H1 (cell line): Measurements from ENCODE around the gene C2orf74. TPM values are rescaled to one million over a fixed set of nuclear protein-coding genes. Genes with fewer than 3 reads are reported as not detected.

Experiments used
- CHD1 ChIP-seq: IDR thresholded peaks from 2 replicates; pipeline ENCODE4 v1.6.1; 2012; ENCODE audit warnings: low read depth, low read length, improper control_type of control experiment
- CREB1 ChIP-seq: IDR thresholded peaks from 2 replicates; pipeline ENCODE4 v1.6.1; 2012; ENCODE audit warnings: inconsistent platforms
- KDM5A ChIP-seq: fragments of 200-600 bp; IDR thresholded peaks from 2 replicates; pipeline ENCODE4 v1.7.1; 2012; ENCODE audit warnings: mild to moderate bottlenecking, low read length, inconsistent platforms, mixed read lengths
- PHF8 ChIP-seq: fragments of 200-600 bp; sonication (generic); conservative IDR thresholded peaks from 2 replicates; pipeline ENCODE4 v1.7.1; 2012; ENCODE audit warnings: low read depth, mild to moderate bottlenecking, inconsistent platforms, low read length, moderate library complexity
- TEAD4 ChIP-seq: IDR thresholded peaks from 2 replicates; pipeline ENCODE4 v1.6.1; 2012; ENCODE audit warnings: low read depth, low read length, inconsistent platforms, mixed read lengths
- YY1 ChIP-seq: IDR thresholded peaks from 2 replicates; pipeline ENCODE4 v1.6.1; 2011; ENCODE audit warnings: low read depth, mild to moderate bottlenecking, low read length
- polyA plus RNA-seq, 7 experiments: library from polyadenylated mRNA; depleted of rRNA in 3 of 7; stranded (reverse) in 5 of 7; unstranded in 2 of 7; fragments of >200 nt in 5 of 7; fragments of 200-250 nt in 2 of 7; gene quantifications; 1 replicate in 5 of 7; 2 replicates in 1 of 7; 4 replicates in 1 of 7; pipeline versions ENCODE4 v1.2.1 to v1.2.3, GENCODE V29; 2011 to 2013; ENCODE audit warnings: missing spikeins in 2 of 7, mixed read lengths in 2 of 7
- total RNA-seq: library from RNA; stranded (reverse); fragmentation: NEBNext Ultra II Directional; extraction: Animal tissue kit (Norgen Biotek cat#: 25700); gene quantifications from 2 replicates; pipeline ENCODE4 v1.2.1, GENCODE V29; 2021
- TF ChIP-seq, protein P1 (sequence below): fragments of 300-600 bp; sonication (generic); IDR thresholded peaks from 2 replicates; pipeline ENCODE4 v1.7.1; 2012; ENCODE audit warnings: low read length, moderate library complexity, mild to moderate bottlenecking, inconsistent platforms; ENCODE audit not compliant: insufficient replicate concordance
- TF ChIP-seq, protein P2 (sequence below): IDR thresholded peaks from 2 replicates; pipeline ENCODE4 v1.6.1; 2011; ENCODE audit warnings: low read length, improper control_type of control experiment
- TF ChIP-seq, protein P3 (sequence below), 3 experiments: IDR thresholded peaks; 1 replicate in 2 of 3; 2 replicates in 1 of 3; pipeline versions ENCODE4 v1.5.1 to v1.6.1; 2011; ENCODE audit warnings: low read length in 3 of 3, mild to moderate bottlenecking in 3 of 3, inconsistent platforms in 2 of 3, low read depth in 1 of 3, moderate library complexity in 1 of 3; ENCODE audit not compliant: insufficient read depth in 1 of 3; ENCODE audit errors: control extremely low read depth in 1 of 3

The C2orf74 gene
- total and polyA plus RNA-seq, 2 of the 8 experiments (the other 6 are each of a cell fraction or from before 2014, with no cell fraction given), result 2.6 to 9.3 TPM

DNA sequence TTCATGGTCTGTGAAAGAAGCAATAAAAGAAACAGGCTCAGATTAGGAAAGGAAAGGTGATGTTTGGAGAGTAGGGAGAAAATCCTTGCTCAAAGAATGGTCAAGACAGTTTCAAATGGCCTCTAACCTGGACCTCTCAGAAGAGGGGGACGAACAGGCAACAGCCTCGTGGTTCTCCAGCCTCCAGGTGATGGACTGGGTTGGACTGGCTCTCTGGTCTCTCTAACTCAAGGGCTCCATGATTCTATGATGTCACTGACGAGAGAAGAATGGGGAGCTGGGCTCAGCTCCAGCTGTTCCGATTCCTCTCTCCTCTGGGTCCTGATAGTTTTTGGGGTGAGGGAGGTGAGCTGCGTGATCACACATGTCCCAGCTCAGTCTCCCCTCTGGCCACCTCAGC, at the start of gene C2orf74 (continued):
- TF ChIP-seq, protein P1, sequence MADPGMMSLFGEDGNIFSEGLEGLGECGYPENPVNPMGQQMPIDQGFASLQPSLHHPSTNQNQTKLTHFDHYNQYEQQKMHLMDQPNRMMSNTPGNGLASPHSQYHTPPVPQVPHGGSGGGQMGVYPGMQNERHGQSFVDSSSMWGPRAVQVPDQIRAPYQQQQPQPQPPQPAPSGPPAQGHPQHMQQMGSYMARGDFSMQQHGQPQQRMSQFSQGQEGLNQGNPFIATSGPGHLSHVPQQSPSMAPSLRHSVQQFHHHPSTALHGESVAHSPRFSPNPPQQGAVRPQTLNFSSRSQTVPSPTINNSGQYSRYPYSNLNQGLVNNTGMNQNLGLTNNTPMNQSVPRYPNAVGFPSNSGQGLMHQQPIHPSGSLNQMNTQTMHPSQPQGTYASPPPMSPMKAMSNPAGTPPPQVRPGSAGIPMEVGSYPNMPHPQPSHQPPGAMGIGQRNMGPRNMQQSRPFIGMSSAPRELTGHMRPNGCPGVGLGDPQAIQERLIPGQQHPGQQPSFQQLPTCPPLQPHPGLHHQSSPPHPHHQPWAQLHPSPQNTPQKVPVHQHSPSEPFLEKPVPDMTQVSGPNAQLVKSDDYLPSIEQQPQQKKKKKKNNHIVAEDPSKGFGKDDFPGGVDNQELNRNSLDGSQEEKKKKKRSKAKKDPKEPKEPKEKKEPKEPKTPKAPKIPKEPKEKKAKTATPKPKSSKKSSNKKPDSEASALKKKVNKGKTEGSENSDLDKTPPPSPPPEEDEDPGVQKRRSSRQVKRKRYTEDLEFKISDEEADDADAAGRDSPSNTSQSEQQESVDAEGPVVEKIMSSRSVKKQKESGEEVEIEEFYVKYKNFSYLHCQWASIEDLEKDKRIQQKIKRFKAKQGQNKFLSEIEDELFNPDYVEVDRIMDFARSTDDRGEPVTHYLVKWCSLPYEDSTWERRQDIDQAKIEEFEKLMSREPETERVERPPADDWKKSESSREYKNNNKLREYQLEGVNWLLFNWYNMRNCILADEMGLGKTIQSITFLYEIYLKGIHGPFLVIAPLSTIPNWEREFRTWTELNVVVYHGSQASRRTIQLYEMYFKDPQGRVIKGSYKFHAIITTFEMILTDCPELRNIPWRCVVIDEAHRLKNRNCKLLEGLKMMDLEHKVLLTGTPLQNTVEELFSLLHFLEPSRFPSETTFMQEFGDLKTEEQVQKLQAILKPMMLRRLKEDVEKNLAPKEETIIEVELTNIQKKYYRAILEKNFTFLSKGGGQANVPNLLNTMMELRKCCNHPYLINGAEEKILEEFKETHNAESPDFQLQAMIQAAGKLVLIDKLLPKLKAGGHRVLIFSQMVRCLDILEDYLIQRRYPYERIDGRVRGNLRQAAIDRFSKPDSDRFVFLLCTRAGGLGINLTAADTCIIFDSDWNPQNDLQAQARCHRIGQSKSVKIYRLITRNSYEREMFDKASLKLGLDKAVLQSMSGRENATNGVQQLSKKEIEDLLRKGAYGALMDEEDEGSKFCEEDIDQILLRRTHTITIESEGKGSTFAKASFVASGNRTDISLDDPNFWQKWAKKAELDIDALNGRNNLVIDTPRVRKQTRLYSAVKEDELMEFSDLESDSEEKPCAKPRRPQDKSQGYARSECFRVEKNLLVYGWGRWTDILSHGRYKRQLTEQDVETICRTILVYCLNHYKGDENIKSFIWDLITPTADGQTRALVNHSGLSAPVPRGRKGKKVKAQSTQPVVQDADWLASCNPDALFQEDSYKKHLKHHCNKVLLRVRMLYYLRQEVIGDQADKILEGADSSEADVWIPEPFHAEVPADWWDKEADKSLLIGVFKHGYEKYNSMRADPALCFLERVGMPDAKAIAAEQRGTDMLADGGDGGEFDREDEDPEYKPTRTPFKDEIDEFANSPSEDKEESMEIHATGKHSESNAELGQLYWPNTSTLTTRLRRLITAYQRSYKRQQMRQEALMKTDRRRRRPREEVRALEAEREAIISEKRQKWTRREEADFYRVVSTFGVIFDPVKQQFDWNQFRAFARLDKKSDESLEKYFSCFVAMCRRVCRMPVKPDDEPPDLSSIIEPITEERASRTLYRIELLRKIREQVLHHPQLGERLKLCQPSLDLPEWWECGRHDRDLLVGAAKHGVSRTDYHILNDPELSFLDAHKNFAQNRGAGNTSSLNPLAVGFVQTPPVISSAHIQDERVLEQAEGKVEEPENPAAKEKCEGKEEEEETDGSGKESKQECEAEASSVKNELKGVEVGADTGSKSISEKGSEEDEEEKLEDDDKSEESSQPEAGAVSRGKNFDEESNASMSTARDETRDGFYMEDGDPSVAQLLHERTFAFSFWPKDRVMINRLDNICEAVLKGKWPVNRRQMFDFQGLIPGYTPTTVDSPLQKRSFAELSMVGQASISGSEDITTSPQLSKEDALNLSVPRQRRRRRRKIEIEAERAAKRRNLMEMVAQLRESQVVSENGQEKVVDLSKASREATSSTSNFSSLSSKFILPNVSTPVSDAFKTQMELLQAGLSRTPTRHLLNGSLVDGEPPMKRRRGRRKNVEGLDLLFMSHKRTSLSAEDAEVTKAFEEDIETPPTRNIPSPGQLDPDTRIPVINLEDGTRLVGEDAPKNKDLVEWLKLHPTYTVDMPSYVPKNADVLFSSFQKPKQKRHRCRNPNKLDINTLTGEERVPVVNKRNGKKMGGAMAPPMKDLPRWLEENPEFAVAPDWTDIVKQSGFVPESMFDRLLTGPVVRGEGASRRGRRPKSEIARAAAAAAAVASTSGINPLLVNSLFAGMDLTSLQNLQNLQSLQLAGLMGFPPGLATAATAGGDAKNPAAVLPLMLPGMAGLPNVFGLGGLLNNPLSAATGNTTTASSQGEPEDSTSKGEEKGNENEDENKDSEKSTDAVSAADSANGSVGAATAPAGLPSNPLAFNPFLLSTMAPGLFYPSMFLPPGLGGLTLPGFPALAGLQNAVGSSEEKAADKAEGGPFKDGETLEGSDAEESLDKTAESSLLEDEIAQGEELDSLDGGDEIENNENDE, result no peak
- TF ChIP-seq CREB1 (no peak), YY1 (no peak), KDM5A (no peak), CHD1 (no peak), TEAD4 (no peak), PHF8 (no peak)
- TF ChIP-seq, protein P2, sequence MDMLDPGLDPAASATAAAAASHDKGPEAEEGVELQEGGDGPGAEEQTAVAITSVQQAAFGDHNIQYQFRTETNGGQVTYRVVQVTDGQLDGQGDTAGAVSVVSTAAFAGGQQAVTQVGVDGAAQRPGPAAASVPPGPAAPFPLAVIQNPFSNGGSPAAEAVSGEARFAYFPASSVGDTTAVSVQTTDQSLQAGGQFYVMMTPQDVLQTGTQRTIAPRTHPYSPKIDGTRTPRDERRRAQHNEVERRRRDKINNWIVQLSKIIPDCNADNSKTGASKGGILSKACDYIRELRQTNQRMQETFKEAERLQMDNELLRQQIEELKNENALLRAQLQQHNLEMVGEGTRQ, result no peak
- TF ChIP-seq, protein P3, sequence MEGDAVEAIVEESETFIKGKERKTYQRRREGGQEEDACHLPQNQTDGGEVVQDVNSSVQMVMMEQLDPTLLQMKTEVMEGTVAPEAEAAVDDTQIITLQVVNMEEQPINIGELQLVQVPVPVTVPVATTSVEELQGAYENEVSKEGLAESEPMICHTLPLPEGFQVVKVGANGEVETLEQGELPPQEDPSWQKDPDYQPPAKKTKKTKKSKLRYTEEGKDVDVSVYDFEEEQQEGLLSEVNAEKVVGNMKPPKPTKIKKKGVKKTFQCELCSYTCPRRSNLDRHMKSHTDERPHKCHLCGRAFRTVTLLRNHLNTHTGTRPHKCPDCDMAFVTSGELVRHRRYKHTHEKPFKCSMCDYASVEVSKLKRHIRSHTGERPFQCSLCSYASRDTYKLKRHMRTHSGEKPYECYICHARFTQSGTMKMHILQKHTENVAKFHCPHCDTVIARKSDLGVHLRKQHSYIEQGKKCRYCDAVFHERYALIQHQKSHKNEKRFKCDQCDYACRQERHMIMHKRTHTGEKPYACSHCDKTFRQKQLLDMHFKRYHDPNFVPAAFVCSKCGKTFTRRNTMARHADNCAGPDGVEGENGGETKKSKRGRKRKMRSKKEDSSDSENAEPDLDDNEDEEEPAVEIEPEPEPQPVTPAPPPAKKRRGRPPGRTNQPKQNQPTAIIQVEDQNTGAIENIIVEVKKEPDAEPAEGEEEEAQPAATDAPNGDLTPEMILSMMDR (IDR thresholded peaks at IDR 0.05; ENCODE audit: control extremely low read depth in 1 of 3, insufficient read depth in 1 of 3, low read depth in 1 of 3, low read length in 3 of 3), result no peak
